Measurements from ENCODE around the gene MTO1. TPM values are rescaled to one million over a fixed set of nuclear protein-coding genes. Genes with fewer than 3 reads are reported as not detected.
"Not testable (repeated sequence)": the region's sequence is repeated elsewhere in the genome, so short reads cannot be mapped to it uniquely, and the experiment has no call there.

Gene MTO1, protein sequence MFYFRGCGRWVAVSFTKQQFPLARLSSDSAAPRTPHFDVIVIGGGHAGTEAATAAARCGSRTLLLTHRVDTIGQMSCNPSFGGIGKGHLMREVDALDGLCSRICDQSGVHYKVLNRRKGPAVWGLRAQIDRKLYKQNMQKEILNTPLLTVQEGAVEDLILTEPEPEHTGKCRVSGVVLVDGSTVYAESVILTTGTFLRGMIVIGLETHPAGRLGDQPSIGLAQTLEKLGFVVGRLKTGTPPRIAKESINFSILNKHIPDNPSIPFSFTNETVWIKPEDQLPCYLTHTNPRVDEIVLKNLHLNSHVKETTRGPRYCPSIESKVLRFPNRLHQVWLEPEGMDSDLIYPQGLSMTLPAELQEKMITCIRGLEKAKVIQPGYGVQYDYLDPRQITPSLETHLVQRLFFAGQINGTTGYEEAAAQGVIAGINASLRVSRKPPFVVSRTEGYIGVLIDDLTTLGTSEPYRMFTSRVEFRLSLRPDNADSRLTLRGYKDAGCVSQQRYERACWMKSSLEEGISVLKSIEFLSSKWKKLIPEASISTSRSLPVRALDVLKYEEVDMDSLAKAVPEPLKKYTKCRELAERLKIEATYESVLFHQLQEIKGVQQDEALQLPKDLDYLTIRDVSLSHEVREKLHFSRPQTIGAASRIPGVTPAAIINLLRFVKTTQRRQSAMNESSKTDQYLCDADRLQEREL
- polyA plus RNA-seq (ENCODE audit: insufficient read length in 4 of 4): 10 to 100 TPM; 30.2 to 38.1 (median 31.4) TPM

DNA sequence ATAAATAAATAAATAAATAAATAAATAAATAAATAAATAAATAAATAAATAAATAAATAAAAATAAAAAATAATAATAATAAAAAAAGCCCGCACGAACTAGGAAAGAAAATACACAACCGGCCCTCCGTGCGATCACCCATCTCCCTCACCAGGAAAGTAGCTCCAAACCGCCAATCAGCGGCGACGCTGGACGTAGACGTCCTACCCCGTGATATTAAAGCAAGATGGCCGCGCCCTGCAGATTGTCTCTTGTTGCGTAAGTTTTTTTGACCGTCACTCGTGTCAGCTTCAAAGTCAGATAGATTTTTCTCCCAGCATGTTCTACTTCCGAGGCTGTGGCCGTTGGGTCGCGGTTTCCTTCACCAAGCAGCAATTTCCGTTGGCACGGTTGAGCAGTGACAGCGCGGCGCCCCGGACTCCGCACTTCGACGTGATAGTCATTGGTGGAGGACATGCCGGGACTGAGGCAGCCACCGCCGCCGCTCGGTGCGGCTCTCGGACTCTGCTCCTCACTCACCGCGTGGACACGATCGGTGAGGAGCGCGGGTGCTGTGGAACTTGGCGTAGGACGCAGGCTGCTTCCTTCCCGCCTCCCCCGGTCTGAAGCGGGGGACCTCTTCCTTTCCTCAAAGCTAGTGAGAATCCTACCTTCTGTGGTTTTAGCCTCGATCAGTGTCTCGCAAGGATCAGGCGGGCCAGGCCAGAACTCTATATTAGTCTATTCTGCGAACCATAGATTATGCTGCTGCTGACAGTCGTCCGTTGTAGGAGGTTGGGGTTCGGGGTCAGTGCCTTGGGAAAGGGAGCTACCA lies at the start of gene MTO1:
Gene MTO1, plus strand, starts transcription at position 201 of the 814 bp plus-strand sequence. Its CDS starts 118 bp downstream, at position 319.
- peak; percentile 69 to 84 (median 80) for DNase-seq (ENCODE audit: low read depth in 4 of 4, low spot score in 2 of 4)

DNA sequence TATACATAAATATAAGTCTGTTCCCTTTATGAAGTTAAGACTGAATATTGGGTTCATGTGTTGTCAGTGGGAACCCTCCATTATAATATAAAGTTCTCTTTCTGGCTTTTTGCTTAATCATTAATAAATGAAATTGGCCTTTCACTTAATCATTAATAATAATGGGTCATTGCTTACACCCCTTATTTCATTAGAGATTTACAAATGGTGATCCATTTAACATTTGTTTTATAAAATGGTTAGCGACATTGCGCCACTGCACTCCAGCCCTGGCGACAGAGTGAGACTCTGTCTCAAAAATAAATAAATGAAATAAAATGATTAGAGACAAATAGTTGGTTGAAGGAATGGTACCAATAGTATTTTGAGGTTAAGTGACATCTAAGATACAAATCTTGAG lies 48.4 kb upstream of the MTO1 start:
- DNase-seq (ENCODE audit: low read depth in 4 of 4, low spot score in 2 of 4): no peak

DNA sequence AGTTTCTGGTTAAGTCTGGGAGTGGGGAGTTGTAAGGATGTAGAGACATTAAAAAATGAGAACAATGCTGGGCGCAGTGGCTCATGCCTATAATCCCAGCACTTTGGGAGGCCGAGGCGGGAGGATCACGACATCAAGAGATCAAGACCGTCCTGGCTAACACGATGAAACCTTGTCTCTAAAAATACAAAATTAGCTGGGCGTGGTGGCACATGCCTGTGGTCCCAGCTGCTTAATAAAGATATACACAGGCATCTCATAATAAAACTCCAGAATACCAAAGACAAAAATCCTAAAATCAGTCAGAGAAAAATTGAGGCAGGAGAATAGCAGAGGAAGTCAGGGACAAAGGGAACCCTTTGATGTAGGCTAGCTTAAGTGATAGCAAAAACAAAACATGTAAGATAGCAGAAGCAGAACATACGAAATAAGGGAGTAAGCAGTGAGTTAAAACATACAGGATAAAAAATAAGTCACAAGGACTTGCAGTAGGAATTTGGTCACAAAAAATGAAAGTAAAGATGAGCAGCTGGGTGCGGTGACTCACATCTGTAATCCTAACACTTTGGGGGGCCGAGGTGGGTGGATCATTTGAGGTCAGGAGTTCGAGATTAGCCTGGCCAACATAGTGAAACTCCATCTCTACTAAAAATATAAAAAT lies 43.3 kb upstream of the MTO1 start:
- DNase-seq (ENCODE audit: low read depth in 4 of 4, low spot score in 2 of 4): no peak

DNA sequence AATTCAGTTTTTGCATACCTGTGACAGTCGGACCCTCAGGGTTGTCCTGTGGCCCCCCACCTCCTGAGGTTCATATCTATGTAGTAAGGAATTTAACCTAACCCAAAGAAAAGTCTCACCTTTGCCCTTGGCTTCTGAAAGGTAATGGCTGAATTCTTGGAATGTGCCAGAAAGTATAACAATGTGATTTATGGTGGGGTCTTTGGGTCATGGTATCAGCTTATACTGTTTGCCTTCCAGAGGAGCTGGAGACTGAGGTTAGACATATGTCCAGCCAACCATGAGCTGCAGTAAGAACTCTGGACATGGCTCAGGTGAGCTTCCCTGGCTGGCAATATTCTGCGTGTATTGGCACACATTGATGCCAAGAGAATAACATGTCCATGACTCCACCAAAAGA lies 40.0 kb upstream of the MTO1 start:
- no peak for DNase-seq (ENCODE audit: low read depth in 4 of 4, low spot score in 2 of 4)

DNA sequence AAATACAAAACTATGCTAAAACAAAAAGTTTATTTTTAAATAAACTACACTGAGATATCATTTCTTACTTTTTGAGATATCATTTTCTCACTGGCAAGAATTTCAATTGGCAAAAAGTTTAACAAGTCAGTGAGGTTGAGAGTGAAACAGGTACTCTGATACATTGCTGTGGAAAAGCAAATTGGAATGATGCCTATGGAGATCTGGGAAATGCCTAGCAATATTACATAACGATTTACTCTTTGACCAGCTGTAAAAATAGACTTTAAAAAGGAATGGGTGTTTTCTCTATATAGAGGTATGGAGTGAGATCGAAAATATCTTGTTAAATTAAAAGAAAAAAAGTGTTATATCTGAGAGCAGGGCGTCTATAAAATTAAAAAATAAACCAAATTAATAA lies 26.3 kb upstream of the MTO1 start:
- no peak for DNase-seq (ENCODE audit: low read depth in 4 of 4, low spot score in 2 of 4)

DNA sequence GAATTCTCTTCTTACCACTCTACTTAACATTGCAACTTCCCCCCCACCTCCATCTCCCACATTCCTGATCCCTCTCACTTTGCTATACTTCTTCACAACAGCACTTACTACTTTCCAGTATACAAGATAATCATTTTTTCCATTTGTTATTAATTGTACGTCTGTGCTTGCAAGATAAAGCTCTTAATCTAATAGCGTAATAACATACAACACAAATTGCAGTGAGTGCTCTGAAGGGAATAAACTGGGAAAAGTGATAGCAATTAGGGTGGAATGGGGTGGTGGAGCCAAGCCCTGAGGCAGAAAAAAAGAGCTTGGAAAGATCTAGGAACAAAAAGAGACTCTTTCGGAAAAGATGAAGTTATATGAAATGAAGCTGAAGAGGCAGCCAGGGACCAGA lies 18.0 kb upstream of the MTO1 start:
- no peak for DNase-seq (ENCODE audit: low read depth in 4 of 4, low spot score in 2 of 4)

DNA sequence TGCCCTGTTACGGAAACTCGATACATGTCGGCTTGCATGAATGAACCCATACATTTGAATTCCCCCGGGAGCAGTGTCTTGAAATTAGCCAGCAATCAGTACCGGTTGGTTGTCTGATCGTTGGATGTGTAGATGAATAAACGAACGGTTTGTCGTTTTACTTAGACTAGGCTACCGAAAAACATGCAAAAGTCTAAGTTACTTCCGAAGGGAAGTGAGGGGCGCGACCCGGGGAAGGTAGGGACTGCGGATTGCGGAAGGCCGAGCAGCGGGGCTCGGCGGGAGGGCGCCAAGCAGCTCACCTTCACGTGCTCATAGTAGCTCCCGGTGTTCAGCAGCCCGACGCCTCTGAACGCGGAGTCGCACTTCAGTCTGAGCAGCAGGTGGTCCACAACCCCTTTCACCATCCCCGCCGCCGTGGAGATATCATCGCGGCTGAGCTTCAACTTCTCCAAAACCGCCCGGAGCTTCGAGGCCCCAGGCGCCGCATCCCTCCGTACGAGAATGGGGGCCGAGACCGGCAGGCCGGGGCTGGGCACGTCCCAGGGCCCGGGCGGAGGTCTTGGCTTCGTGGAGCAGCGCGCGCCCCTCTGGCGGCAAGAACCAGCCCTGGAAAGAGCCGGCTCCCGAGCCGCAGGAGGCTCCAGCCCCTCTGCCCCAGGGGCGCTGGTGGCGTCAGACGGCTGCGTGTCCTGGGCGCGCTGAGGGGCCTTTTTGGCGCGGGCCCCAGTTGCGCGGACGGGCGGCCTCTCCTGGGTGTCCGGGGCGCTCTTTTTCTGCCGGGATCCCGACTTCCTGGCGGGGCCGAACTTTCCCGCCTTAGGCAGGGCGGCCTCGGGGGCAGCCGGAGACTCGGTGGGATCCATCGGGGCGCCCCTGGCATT lies 10.1 kb upstream of the MTO1 start:
- DNase-seq (ENCODE audit: low read depth in 4 of 4, low spot score in 2 of 4): peak; percentile 20 to 41 (median 32)

DNA sequence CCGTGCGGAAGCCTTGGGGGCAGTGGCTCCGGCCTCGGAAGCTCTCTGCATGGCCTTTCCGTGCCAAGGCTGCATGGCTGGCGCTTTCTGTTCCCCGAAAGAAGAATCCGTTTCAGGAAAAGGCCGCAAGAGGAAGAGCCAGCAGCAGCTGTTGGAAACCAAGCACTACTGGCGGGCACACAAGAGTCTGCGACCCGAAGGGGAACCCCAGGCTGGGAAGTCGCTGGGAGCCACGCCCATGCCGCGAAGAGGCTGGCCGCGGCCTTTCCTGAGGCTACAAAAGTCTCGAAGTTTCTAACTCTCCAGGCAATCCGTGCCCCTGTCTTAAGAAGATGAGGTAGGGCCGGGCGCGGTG lies 9.5 kb upstream of the MTO1 start, which contains the start of gene CGAS:
Gene CGAS, minus strand, starts transcription at position 191 of the 355 bp plus-strand sequence. Its CDS starts 116 bp downstream, at position 75.
- DNase-seq (ENCODE audit: low read depth in 4 of 4, low spot score in 2 of 4): peak in 3 of 4 donors; percentile 15 to 25 (median 24)

DNA sequence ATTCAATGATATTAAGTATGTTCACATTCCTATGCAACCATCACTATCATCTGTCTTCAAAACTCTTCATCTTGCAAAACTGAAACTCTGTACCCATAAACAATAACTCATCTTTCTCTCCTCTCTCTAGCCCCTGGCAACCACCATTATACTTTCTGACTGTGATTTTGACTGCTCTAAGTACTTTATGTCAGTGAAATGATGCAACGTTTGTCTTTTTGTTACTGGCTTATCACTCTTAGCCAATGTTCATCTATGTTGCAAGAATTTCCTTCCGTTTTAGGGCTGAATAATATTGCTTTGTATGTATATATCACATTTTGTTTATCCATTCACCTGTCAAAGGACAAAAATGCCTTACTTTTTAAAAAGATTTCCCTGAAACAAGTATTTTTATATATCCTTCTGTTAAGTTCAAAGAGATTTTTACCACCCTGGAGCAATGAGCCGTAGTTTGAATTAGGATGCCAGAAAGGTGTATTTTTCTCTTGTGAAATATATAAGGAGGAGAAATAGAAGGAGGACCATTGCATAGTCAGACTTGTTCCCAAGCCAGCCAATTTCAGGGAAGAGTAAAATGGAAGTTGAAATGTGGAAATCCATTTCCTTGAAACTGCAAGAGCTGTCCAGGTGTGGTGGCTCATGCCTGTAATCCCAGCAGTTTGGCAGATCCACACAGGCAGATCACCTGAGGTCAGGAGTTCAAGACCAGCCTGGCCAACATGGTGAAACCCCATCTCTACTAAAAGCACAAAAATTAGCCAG lies 5.5 kb upstream of the MTO1 start:
- DNase-seq (ENCODE audit: low read depth in 4 of 4, low spot score in 2 of 4): no peak

DNA sequence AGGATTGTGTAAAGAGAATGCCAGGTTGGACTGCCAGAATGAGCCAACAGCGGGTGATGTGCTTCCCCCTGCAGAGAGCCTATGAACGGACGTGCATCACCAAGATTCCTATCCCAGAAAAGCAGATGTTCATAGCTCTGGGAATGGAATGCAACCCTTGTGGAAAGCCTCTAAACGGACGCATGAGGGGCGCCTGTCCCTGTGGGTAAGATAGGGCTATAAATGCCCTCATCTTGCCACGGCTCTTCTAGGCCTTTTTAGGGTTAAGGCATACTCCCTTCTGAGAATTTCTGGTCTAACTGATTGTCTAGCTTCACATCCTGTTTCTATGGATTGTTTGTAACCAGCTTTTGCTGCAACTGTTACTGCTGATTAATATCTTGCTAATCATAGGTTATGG lies 2.1 kb upstream of the MTO1 start:
- DNase-seq (ENCODE audit: low read depth in 4 of 4, low spot score in 2 of 4): not testable (repeated sequence)

DNA sequence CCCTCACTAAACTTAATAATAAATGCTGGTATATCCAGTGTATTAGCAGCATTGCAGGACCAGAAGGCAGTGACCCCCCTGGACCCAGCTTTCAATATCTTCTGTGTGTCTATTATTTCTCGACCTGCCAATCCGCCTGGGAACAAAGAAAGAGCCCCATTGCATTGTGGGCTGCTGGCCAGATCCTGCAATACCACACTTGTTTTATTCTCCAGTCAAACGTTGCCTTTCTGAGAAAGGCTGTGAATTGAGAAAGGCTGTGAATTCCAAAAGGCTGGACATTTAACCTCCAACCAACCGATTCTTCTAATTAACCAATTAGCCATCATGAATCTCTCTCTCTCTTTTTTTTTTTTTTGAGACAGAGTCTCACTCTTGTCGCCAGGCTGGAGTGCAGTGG lies 1.5 kb upstream of the MTO1 start:
- DNase-seq (ENCODE audit: low read depth in 4 of 4, low spot score in 2 of 4): no peak

DNA sequence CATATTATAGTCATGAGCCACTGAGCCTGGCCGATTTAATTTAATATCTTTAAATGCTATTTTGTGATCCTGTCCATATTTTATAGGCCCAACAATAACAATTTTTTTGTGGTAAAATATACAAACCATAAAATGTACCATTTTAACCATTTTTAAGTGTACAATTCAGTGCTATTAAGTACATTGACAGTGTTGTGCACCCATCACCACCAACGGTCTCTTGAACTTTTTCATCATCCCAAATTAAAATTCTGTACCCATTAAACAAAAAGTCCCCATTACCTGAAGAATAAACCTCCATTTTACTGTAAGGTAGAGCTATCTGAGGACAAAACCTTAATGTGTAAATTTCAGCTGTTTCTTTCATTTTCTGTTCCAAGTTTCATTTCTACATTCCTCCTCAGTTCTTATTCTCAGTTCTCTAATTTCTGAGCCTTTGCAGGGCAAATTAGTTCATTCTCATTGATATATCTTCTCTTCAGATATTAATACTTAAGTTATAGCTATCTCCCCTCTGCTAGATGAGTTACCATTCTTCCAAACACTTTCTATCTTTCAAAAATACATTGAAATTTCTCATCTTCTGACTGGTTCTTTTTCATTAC lies 10.3 kb downstream of the MTO1 start:
- no peak for DNase-seq (ENCODE audit: low read depth in 4 of 4, low spot score in 2 of 4)

DNA sequence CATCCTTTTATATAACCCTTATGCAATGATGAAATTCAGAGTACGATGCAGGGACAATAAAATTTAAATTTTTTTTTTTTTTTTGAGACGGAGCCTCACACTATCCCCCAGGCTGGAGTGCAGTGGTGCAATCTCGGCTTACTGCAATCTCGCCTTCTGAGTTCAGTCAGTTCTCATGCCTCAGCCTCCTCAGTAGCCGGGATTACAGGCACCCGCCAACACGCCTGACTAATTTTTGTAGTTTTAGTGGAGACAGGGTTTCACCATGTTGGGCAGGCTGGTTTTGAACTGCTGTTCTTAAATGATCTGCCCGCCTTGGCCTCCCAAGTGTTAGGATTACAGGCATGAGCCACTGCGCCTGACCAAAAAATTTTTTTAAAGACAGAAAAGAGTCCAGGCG lies 15.2 kb downstream of the MTO1 start:
- DNase-seq (ENCODE audit: low read depth in 4 of 4, low spot score in 2 of 4): no peak

DNA sequence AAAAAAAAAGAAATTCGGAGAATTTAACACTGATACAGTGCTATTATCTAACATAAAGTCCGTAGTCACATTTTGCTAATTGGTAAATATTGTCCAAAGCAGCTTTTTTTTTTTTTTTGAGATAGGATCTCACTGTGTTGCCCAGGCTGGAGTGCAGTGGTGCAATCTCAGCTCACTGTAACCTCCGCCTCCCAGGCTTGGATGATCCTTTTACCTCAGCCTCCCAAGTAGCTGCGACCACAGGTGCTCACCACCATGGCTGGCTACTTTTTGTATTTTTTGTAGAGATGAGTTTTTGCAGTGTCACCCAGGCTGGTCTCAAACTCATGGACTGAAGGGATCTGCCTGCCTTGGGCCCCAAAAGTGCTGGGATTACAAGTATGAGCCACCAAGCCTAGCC lies 15.9 kb downstream of the MTO1 start:
- DNase-seq (ENCODE audit: low read depth in 4 of 4, low spot score in 2 of 4): no peak

DNA sequence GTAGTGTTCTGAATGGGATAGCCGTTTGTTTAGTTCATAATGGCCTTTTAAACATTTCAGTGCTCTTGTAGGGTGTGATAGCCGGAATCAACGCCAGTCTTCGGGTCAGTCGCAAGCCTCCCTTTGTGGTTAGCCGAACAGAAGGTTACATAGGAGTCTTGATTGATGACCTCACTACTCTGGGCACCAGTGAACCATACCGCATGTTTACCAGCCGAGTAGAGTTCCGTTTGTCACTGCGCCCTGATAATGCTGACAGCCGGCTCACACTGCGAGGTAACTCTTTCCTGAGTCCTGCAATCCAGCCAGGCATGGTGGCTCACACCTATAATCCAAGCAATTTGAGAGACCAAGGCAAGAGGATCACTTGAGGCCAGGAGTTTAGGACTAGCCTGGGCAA lies 20.4 kb downstream of the MTO1 start:
- no peak for DNase-seq (ENCODE audit: low read depth in 4 of 4, low spot score in 2 of 4)

DNA sequence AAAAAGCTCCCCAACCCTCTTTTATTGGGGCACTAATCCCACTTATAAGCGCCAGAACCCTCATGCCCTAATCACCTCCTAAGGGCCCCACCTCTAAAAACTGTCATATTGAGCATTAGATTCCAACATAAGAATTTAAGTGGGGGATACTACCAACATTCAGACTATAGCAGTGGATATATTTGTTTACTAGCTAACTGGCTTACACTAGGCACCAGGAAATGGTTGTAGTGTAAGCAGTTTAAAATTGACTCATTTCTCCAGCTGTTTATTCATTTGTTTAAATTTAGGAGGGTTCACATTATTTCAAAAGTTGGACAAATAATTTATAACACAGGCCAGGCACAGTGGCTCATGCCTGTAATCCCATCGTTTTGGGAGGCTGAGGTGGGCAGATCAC lies 22.9 kb downstream of the MTO1 start:
- no peak for DNase-seq (ENCODE audit: low read depth in 4 of 4, low spot score in 2 of 4)

DNA sequence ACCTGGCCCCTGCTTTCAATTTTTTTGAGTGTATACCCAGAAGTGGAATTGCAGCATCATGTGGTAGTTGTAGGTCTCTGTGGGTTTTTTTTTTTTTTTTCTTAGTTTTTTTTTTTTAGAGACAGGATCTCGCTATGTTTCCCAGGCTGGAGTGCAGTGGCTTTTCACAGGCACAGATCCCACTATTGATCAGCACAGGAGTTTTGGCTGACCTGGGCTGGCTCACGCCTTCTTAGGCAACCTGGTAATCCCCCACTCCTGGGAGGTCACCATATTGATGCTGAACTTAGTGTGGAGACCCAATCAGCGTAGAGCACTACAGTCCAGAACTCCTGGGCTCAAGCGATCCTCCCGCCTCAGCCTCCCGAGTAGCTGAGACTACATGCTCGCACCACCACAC lies 25.9 kb downstream of the MTO1 start:
- no peak for DNase-seq (ENCODE audit: low read depth in 4 of 4, low spot score in 2 of 4)

DNA sequence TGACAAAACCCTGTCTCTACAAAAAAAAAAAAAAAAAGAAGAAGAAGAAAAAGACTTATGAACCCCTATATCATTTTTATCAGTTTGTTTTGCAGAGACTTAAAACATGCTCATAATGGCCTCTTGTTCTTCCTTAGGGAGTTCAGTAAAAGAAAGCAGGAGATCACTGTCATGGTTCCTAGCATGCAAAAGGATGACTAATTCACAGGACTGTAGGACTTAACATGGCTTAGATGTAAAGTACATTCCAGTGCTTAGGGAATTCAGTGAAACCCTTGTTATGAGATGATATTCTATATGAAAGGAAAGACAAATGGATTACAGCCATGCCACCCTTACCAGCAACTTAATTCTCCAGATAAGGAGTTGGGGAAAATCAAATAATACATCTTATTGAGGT lies 29.8 kb downstream of the MTO1 start:
- DNase-seq (ENCODE audit: low read depth in 4 of 4, low spot score in 2 of 4): no peak
